Fibroblast of pulmonary artery (primary cell): ENCODE data around the gene PRR36.

ENCODE experiments used
- DNase-seq: peaks from one replicate; pipeline ENCODE4 v3.0.0-alpha.2; 2010; ENCODE audit warnings: low read depth
- H3K4me3 ChIP-seq: replicated peaks from 2 replicates; pipeline ENCODE4 v1.5.1; 2011; ENCODE audit warnings: low read depth, mild to moderate bottlenecking, control low read depth, low read length, moderate library complexity
- TF ChIP-seq, protein P1 (sequence below): IDR thresholded peaks from 2 replicates; pipeline ENCODE4 v1.5.1; 2011; ENCODE audit warnings: mild to moderate bottlenecking, control low read depth, low read length, inconsistent platforms; ENCODE audit errors: missing control alignments

Gene PRR36

DNA sequence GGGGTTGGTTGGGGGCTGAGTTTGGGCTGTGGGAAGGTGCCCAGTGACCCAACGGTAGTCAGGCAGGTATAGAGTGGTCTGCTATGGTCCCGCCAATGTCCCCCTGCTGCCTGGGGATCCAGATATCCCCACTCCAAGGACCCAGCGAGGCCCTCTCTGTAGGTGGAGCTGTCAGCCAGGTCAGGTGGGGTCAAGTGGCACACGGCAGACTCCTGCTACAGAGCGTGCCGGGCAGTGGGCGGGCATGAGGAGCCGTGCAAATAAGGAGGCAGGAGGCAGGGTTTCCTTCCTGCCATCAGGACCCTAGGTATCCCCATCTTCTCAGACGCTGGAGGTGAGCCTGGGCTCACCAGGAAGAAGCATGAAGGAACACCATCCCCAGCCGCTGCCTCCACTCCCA lies 29.2 kb downstream of the PRR36 start:
- DNase-seq: no peak
- TF ChIP-seq, protein P1, sequence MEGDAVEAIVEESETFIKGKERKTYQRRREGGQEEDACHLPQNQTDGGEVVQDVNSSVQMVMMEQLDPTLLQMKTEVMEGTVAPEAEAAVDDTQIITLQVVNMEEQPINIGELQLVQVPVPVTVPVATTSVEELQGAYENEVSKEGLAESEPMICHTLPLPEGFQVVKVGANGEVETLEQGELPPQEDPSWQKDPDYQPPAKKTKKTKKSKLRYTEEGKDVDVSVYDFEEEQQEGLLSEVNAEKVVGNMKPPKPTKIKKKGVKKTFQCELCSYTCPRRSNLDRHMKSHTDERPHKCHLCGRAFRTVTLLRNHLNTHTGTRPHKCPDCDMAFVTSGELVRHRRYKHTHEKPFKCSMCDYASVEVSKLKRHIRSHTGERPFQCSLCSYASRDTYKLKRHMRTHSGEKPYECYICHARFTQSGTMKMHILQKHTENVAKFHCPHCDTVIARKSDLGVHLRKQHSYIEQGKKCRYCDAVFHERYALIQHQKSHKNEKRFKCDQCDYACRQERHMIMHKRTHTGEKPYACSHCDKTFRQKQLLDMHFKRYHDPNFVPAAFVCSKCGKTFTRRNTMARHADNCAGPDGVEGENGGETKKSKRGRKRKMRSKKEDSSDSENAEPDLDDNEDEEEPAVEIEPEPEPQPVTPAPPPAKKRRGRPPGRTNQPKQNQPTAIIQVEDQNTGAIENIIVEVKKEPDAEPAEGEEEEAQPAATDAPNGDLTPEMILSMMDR: no peak
- H3K4me3 ChIP-seq: no peak overlapping the region

DNA sequence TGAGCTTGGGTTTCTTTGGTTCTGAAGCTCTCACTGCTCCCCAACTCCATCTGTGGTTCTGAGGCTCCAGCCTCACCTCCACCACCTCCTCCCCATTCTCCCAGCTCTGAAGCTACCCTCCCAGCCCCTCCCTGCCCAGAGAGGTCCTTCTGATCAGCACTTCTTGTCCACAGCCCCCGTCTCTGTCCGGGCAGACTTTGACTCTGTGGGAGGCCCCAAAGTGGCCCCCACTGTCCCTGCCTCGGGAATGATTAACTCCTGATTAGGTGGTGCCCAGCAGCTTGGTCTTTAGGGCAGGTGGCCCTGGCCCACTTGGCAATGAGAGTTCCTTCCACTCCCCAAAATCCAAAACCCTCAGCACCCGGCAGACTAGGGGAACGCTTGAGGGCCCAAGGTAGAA lies 29.8 kb downstream of the PRR36 start:
- TF ChIP-seq, protein P1: no peak
- DNase-seq: no peak
- no peak overlapping the region for H3K4me3 ChIP-seq

DNA sequence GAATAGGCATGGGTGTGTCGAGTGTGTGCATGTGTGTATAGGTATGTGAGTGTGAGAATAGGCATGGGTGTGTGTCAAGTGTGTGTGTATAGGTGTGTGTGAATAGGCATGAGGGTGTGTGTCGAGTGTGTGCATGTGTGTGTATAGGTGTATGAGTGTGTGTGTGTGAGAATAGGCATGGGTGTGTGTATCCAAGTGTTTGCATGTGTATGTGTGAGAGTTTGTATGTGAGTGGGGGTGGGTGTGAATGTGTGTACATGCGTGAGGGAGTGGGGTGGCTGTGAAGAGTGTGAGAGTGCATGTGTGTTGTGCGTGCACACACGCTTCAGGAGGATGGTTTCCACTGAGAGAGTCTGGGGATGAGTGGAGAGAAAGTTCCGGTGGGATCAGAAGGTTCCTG lies 30.7 kb downstream of the PRR36 start:
- H3K4me3 ChIP-seq: no peak overlapping the region
- TF ChIP-seq, protein P1: no peak
- DNase-seq: no peak

DNA sequence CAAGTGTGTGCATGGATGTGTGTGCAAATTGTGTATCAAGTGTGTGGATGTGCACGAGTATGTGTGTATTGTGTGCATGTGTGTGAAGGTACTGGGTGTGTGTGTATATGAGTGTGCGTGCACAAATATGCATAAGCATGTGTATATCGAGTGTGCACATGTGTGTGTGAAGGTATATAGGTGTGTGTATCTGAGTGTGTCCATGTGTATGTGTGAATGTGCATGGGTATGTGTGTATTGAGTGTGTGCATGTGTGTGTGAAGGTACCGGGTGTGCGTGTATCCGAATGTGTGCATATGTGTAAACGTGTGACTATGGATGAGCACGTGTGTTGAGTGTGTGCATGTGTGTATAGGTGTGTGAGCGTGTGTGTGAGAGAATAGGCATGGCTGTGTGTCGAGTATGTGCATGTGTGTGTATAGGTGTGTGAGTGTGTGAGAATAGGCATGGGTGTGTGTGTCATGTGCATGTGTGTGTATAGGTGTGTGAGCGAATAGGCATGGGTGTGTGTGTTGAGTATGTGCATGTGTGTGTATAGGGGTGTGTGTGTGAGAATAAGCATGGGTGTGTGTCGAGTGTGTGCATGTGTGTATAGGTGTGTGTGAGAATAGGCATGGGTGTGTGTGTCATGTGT lies 31.4 kb downstream of the PRR36 start:
- DNase-seq: no peak
- H3K4me3 ChIP-seq: no peak overlapping the region
- TF ChIP-seq, protein P1: no peak

DNA sequence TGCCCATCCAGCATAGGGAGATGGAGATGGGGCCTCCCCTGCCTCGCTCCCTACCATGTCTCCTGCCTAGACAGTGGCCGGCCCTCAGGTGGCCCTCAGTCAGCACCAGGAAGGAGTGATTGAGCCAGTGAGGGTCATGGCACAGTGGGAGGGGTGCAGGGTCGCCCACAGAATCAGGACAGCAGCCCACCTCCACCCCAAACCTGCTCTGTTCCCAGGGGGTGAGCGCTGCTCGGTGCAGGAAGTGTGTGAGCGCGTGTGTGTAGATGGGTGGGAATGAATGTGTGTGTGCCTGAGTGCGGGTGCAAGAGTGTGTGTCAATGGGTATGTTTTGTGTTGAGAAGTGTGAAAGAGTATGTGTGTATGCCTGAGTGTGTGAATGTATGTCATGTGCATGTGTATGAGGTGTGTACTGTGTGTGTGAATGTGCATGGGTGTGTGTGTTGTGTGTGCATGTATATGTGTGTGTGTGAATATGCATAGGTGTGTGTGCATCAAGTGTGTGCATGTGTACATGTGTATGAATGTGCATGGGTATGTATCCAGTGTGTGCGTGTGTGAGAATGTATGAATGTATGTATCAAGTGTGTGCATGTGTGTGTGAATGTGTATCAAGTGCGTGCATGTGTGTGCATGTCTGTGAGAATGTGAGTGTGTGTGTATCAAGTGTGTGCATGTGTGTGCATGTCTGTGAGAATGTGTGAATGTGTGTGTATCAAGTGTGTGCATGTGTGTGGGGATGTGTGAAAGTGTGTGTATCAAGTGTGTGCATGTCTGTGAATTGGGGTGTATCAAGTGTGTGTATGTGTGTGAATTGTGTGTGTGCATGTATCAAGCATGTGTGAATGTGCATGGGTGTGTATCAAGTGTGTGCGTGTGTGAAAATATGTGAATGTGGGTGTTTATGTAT lies 32.2 kb downstream of the PRR36 start:
- H3K4me3 ChIP-seq: no peak overlapping the region
- DNase-seq: no peak
- TF ChIP-seq, protein P1: no peak

DNA sequence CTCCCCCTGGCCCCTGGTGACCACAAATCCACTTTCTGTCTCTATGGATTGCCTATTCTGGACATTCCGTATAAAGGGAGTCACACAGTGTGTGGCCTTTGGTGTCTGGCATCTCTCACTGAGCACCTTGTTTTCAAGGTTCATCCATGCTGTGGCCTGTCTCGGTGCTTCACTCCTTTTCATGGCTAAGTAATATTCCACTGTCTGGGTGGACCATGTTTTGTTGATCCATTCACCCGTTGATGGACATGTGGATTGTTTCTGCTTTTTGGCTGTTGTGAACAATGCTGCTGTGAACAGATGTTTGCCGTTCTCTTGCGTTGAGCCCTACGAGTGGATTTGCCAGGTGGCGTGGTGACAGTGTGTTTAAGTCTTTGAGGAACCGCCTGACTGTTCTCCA lies 33.6 kb downstream of the PRR36 start:
- no peak overlapping the region for H3K4me3 ChIP-seq
- no peak for DNase-seq
- TF ChIP-seq, protein P1: no peak
